HCT116 (cell line): Measurements from ENCODE around the gene MAPK8.

ENCODE experiments used
- ATF3 ChIP-seq: IDR thresholded peaks from 2 replicates; pipeline ENCODE4 v1.6.1; 2012
- CTCF ChIP-seq, 3 experiments: fragments of 200-600 bp in 1 of 3; sonication (generic) in 1 of 3; IDR thresholded peaks in 2 of 3; conservative IDR thresholded peaks in 1 of 3; 2 replicates each; pipeline ENCODE4 v1.5.1; 2012 to 2017; ENCODE audit warnings: low read depth in 2 of 3, low read length in 2 of 3, antibody characterized with exemption in 1 of 3, borderline replicate concordance in 1 of 3, control low read depth in 1 of 3, mild to moderate bottlenecking in 1 of 3, mixed read lengths in 1 of 3, mixed run types in 1 of 3, moderate library complexity in 1 of 3; ENCODE audit not compliant: insufficient read depth in 1 of 3
- EZH2 ChIP-seq: fragments of 200-600 bp; sonication (generic); IDR thresholded peaks from 2 replicates; pipeline ENCODE4 v1.6.1; 2017; ENCODE audit warnings: antibody characterized with exemption, mixed run types
- EZH2phosphoT487 ChIP-seq: fragments of 200-600 bp; IDR thresholded peaks from 2 replicates; pipeline ENCODE4 v1.6.1; 2018; ENCODE audit warnings: antibody characterized with exemption, borderline replicate concordance
- MAX ChIP-seq: IDR thresholded peaks from 2 replicates; pipeline ENCODE4 v1.6.1; 2012
- POLR2A ChIP-seq: IDR thresholded peaks from 2 replicates; pipeline ENCODE4 v1.7.0; 2011; ENCODE audit warnings: borderline replicate concordance; ENCODE audit not compliant: insufficient read depth, insufficient read length; ENCODE audit errors: extremely low read depth
- REST ChIP-seq: IDR thresholded peaks from 2 replicates; pipeline ENCODE4 v1.6.1; 2012; ENCODE audit warnings: low read depth
- SIN3A ChIP-seq: IDR thresholded peaks from 2 replicates; pipeline ENCODE4 v1.6.1; 2012; ENCODE audit warnings: low read depth
- ZBTB33 ChIP-seq: IDR thresholded peaks from 2 replicates; pipeline ENCODE4 v1.6.1; 2011; ENCODE audit warnings: mild to moderate bottlenecking, low read length, moderate library complexity; ENCODE audit not compliant: insufficient replicate concordance; ENCODE audit errors: extremely low read depth
- ZFX ChIP-seq: fragments of 450-650 bp; IDR thresholded peaks from 2 replicates; pipeline ENCODE4 v1.6.1; 2017

- TF ChIP-seq ZFX (no peak), CTCF (IDR thresholded peaks at IDR 0.05 in 2 of 3, conservative IDR thresholded peaks at IDR 0.05 in 1 of 3; ENCODE audit: borderline replicate concordance in 1 of 3, insufficient read depth in 1 of 3, low read depth in 2 of 3, low read length in 2 of 3) (no peak), EZH2 (no peak), POLR2A (no peak), ZBTB33 (no peak), MAX (no peak), REST (no peak), SIN3A (no peak), EZH2phosphoT487 (no peak), ATF3 (no peak)
Measured at GRCh38 chr10:48418189-48418788, 111.8 kb downstream of the MAPK8 start.
